ENCODE results near the gene DHRS11. TPM values are rescaled to one million over a fixed set of nuclear protein-coding genes. Genes with fewer than 3 reads are reported as not detected.

DHRS11 gene
- total and polyA plus RNA-seq, 5 donors: 14.3 to 24.5 (median 22.0) TPM

- DNase-seq (no peak), ATAC-seq (no peak)
- intact Hi-C loops (cut with DNase I): no loop called here
- H3K27ac ChIP-seq (ENCODE audit: low read length): no peak overlapping the region
- H3K4me3 ChIP-seq (ENCODE audit: low read length): no peak overlapping the region
- H3K9me3 ChIP-seq (ENCODE audit: control insufficient read depth, low read length): no peaks in the 10 kb centered on the region
- 37% methylated on average over 5 of the region's 5 CpGs for WGBS
- H3K4me1 ChIP-seq (ENCODE audit: control insufficient read depth, insufficient read depth, low read length): no peaks in the 10 kb centered on the region
- H3K27me3 ChIP-seq (ENCODE audit: control insufficient read depth, insufficient read depth): no peaks in the 10 kb centered on the region
Observed at GRCh38 chr17:36614933-36615332, 23.3 kb downstream of the DHRS11 start.

DNA sequence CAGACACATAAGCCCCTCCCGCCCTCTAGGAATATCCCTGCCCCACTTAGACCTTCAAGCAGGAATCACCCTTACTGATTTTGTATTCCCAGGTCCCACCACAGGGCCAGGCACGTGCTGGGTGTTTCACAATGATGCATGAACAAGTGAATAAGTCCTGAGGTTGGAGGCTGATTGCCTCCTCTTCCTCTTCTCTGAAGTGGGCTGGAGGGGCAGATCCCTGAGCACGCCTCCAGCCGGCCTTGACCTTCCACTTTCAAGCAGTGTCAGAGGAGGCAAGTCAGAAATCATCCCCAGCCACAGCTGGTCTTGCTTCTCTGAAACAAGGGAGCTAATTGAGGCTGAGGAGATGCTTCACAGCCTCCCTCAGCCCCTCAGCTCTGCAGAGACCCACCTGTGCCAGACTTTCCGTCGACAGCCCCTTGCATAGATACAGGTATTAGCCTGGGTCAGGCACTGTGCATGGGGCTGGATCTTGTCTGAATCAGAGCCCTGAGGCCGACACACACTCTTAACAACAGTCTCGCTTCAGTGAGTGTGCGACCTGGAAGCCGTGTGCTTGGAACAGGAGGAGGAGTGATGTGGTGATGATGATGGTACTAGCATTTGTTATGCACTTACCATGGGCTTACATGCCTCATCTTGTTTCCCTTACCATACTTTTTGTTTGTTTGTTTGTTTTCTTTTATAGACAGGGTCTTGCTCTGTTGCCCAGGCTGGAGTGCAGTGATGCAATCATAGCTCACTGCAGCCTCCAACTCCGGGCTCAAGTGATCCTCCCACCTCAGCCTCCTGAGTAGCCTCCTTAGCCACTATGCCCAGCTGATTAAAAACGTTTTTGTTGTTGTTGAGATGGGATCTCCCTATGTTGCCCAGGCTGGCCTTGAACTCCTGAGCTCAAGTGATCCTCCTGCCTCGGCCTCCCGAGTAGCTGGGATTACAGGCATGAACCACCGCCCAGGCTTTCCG is 24.7 kb downstream of the DHRS11 start:
- no peak for ATAC-seq
- Histone ChIP-seq H3K9me3 (ENCODE audit: control insufficient read depth, low read length) (no peaks in the 10 kb centered on the region), H3K27ac (ENCODE audit: low read length) (no peak overlapping the region), H3K27me3 (ENCODE audit: control insufficient read depth, insufficient read depth) (no peaks in the 10 kb centered on the region), H3K4me3 (ENCODE audit: low read length) (no peak overlapping the region), H3K4me1 (ENCODE audit: control insufficient read depth, insufficient read depth, low read length) (no peaks in the 10 kb centered on the region)
- DNase-seq: no peak
- intact Hi-C loops (cut with DNase I): no loop called here
- 79% methylated on average over 16 of the region's 16 CpGs for WGBS

DNA sequence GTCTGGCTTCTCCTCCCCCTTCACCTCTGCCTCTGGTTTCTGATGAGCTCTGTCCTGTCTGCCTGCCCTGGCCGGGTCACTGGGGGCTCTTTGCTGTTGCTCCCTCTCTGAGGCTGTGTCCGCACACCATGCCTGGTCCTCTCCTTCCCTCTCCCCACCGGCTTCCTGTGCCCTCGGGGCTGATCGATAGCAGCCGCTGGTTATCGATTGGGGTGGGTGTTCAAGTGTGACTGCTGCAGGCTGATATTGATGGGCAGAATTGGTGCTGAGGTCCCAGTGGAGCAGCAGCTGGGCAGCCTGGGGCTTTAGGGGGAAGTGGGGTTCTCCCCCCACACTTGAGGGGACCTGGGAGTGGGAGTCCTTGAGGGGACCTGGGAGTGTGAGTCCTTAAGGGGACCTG is 26.1 kb downstream of the DHRS11 start:
- Histone ChIP-seq H3K9me3 (ENCODE audit: control insufficient read depth, low read length) (no peaks in the 10 kb centered on the region), H3K27me3 (ENCODE audit: control insufficient read depth, insufficient read depth) (no peaks in the 10 kb centered on the region), H3K27ac (ENCODE audit: low read length) (no peak overlapping the region), H3K4me3 (ENCODE audit: low read length) (no peak overlapping the region), H3K4me1 (ENCODE audit: control insufficient read depth, insufficient read depth, low read length) (no peaks in the 10 kb centered on the region)
- ATAC-seq (no peak), DNase-seq (no peak)
- intact Hi-C loops (cut with DNase I): no loop called here
- 79% methylated on average over 7 of the region's 7 CpGs for WGBS

GRCh38 chr17:36623281-36623680 is 31.6 kb downstream of the DHRS11 start:
- H3K4me3 ChIP-seq (ENCODE audit: low read length): no peak overlapping the region
- H3K27me3 ChIP-seq (ENCODE audit: control insufficient read depth, insufficient read depth): no peaks in the 10 kb centered on the region
- H3K4me1 ChIP-seq (ENCODE audit: control insufficient read depth, insufficient read depth, low read length): no peaks in the 10 kb centered on the region
- intact Hi-C loops (cut with DNase I): loop anchor here in 1 of 4 donors (10.0 kb wide), 1 partner anchor 612 kb away; no protein-coding TSS in a partner anchor
- WGBS: 65% methylated on average over 3 of the region's 3 CpGs
- no peaks in the 10 kb centered on the region for H3K9me3 ChIP-seq (ENCODE audit: control insufficient read depth, low read length)
- ATAC-seq: no peak
- DNase-seq: no peak
- H3K27ac ChIP-seq (ENCODE audit: low read length): no peak overlapping the region

DNA sequence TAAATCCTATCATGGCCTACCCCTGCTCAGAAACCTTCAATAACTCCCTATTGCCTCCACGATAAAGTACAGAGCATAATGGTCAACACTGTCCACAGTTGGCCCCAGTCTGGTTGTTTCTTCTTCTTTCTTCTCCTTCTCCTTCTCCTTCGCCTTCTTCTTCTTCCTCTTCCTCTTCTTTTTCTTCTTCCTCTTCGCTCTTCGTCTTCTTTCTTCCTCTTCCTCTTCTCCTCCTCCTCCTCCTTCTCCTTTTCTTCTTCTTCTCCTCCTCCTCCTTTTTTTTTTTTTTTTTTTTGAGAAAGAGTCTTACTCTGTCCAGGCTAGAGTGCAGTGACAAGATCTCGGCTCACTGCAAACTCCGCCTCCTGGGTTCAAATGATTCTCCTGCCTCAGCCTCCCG is 33.5 kb downstream of the DHRS11 start:
- no peak overlapping the region for H3K4me3 ChIP-seq (ENCODE audit: low read length)
- DNase-seq: no peak
- 79% methylated on average over 7 of the region's 7 CpGs for WGBS
- intact Hi-C loops (cut with DNase I): loop anchor here in 3 of 4 donors (5.0 to 10.0 kb wide), 2 partner anchors 422 to 610 kb away; no protein-coding TSS in a partner anchor
- H3K9me3 ChIP-seq (ENCODE audit: control insufficient read depth, low read length): no peaks in the 10 kb centered on the region
- no peak overlapping the region for H3K27ac ChIP-seq (ENCODE audit: low read length)
- no peaks in the 10 kb centered on the region for H3K27me3 ChIP-seq (ENCODE audit: control insufficient read depth, insufficient read depth)
- H3K4me1 ChIP-seq (ENCODE audit: control insufficient read depth, insufficient read depth, low read length): no peaks in the 10 kb centered on the region
- ATAC-seq: no peak

DNA sequence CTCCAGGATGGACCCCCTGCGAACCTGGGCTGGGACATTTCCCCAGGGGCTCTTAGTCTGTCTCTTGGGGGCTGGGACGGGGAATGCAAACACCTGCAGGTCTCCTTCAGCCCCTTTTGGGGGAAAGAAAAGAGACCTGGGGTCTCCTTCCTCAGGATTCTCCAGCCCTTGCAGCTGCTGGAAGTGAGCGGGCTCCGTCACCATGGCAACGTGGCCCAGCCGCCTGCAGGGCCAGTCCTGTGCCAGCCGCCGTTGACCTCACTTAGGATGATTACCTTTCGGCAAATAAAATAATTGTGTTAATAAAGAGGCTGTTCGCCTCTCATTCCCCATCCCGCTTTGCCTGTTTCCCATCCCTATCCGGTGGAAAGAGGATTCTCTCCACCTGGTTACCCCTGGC is 35.4 kb downstream of the DHRS11 start:
- WGBS: 67% methylated on average over 12 of the region's 12 CpGs
- Histone ChIP-seq H3K4me1 (ENCODE audit: control insufficient read depth, insufficient read depth, low read length) (no peaks in the 10 kb centered on the region), H3K27ac (ENCODE audit: low read length) (no peak overlapping the region), H3K9me3 (ENCODE audit: control insufficient read depth, low read length) (no peaks in the 10 kb centered on the region), H3K4me3 (ENCODE audit: low read length) (no peak overlapping the region), H3K27me3 (ENCODE audit: control insufficient read depth, insufficient read depth) (no peaks in the 10 kb centered on the region)
- DNase-seq (no peak), ATAC-seq (no peak)
- intact Hi-C loops (cut with DNase I): loop anchor here in 3 of 4 donors (5.0 to 10.0 kb wide), 2 partner anchors 420 to 608 kb away; no protein-coding TSS in a partner anchor

DNA sequence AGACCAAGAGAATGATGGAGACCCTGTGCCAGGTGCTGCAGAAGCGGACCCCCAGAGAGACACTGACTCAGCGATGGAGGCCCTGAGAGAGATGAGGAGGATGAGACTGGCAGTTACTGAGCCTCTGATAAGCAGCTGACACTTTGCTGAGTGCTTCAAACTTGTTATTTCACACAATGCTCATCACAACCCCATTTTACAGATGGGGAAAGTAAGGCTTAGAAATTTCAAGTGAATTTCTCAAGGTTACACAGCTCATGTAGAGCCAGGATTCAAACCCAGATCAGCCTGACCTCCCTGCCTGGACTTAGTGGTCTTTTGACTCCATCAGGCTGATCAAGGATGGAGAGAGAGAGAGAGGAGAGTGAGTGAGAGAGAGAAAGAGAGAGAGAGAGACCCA is 36.9 kb downstream of the DHRS11 start:
- no peak for DNase-seq
- Histone ChIP-seq H3K9me3 (ENCODE audit: control insufficient read depth, low read length) (no peaks in the 10 kb centered on the region), H3K4me1 (ENCODE audit: control insufficient read depth, insufficient read depth, low read length) (no peaks in the 10 kb centered on the region), H3K27me3 (ENCODE audit: control insufficient read depth, insufficient read depth) (no peaks in the 10 kb centered on the region), H3K27ac (ENCODE audit: low read length) (no peak overlapping the region), H3K4me3 (ENCODE audit: low read length) (no peak overlapping the region)
- ATAC-seq: no peak
- 94% methylated on average over 2 of the region's 2 CpGs for WGBS
- intact Hi-C loops (cut with DNase I): loop anchor here in 3 of 4 donors (5.0 to 10.0 kb wide), 2 partner anchors 419 to 606 kb away; no protein-coding TSS in a partner anchor

GRCh38 chr17:36629252-36629847 is 37.7 kb downstream of the DHRS11 start:
- ATAC-seq (peak; percentile 86 to 89), DNase-seq (peak; percentile 74 to 88 (median 88))
- no peak overlapping the region for H3K27ac ChIP-seq (ENCODE audit: low read length)
- H3K4me1 ChIP-seq (ENCODE audit: control insufficient read depth, insufficient read depth, low read length): no peaks in the 10 kb centered on the region
- no peaks in the 10 kb centered on the region for H3K27me3 ChIP-seq (ENCODE audit: control insufficient read depth, insufficient read depth)
- intact Hi-C loops (cut with DNase I): loop anchor here in 3 of 4 donors (5.0 to 10.0 kb wide), 2 partner anchors 418 to 605 kb away; no protein-coding TSS in a partner anchor
- no peaks in the 10 kb centered on the region for H3K9me3 ChIP-seq (ENCODE audit: control insufficient read depth, low read length)
- H3K4me3 ChIP-seq (ENCODE audit: low read length): no peak overlapping the region
- 20% methylated on average over 14 of the region's 14 CpGs for WGBS

GRCh38 chr17:36629970-36630502 is 38.4 kb downstream of the DHRS11 start:
- Histone ChIP-seq H3K27ac (ENCODE audit: low read length) (no peak overlapping the region), H3K4me3 (ENCODE audit: low read length) (no peak overlapping the region), H3K27me3 (ENCODE audit: control insufficient read depth, insufficient read depth) (no peaks in the 10 kb centered on the region), H3K4me1 (ENCODE audit: control insufficient read depth, insufficient read depth, low read length) (no peaks in the 10 kb centered on the region), H3K9me3 (ENCODE audit: control insufficient read depth, low read length) (no peaks in the 10 kb centered on the region)
- WGBS: 73% methylated on average over 8 of the region's 8 CpGs
- intact Hi-C loops (cut with DNase I): loop anchor here (5.0 to 10.0 kb wide), 3 partner anchors 417 to 605 kb away; no protein-coding TSS in a partner anchor
- no peak for DNase-seq
- no peak for ATAC-seq

DNA sequence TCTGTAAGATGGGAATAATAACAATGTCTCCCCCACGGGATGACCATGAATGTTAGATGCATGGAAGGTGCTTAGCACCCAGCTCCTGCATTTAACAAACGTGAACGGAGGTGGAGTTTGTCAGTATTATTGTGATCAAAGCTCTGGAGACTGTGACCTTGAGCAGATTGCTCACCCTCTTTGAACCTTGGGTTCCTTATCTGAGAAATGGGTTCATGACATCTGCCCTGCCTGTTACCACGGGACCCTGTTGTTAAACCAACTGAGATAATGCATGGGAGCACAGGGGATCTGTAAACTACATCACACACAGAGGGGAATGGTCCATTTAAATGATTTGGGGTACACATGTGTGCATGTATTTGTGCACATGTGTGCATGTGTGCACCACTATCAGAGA is 39.3 kb downstream of the DHRS11 start:
- DNase-seq (no peak), ATAC-seq (no peak)
- Histone ChIP-seq H3K27ac (ENCODE audit: low read length) (no peak overlapping the region), H3K4me3 (ENCODE audit: low read length) (no peak overlapping the region), H3K4me1 (ENCODE audit: control insufficient read depth, insufficient read depth, low read length) (no peaks in the 10 kb centered on the region), H3K9me3 (ENCODE audit: control insufficient read depth, low read length) (no peaks in the 10 kb centered on the region), H3K27me3 (ENCODE audit: control insufficient read depth, insufficient read depth) (no peaks in the 10 kb centered on the region)
- intact Hi-C loops (cut with DNase I): loop anchor here (5.0 to 10.0 kb wide), 3 partner anchors 416 to 604 kb away; no protein-coding TSS in a partner anchor
- WGBS: 65% methylated on average over 4 of the region's 4 CpGs
